ENCODE results near the gene PLCD1.
"Not testable (repeated sequence)": the region's sequence is repeated elsewhere in the genome, so short reads cannot be mapped to it uniquely, and the experiment has no call there.

PLCD1 gene

DNA sequence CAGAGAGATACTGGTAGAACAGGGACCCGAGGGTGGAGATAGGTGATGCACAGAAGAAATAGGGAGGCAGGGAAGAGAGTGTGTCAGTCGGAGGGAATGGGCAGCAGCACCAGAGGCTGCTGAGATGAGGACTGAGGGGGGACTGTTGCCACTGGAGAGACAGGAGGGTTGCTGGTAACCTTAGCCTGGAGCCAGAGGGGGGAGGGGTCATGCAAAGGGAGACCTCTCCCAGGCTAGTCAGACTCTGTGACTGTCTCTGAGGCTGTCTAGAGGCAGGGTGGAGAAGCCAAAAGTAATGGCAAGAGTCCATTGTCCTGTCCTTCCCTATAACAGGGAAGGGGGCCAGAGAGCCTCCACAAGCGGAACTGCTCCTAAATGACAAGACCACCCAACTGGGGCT lies 7.5 kb upstream of the PLCD1 start:
- no peak for DNase-seq (ENCODE audit: low read depth)

GRCh38 chr3:38036286-38036685 lies 6.8 kb upstream of the PLCD1 start:
- DNase-seq (ENCODE audit: low read depth), result no peak

- not testable (repeated sequence) for DNase-seq (ENCODE audit: low read depth)
These were observed 4.9 kb upstream of the PLCD1 start for GRCh38 chr3:38034335-38034734.

GRCh38 chr3:38033586-38033985 lies 4.1 kb upstream of the PLCD1 start:
- not testable (repeated sequence) for DNase-seq (ENCODE audit: low read depth)

GRCh38 chr3:38032328-38032865 lies 3.0 kb upstream of the PLCD1 start:
- no peak for DNase-seq (ENCODE audit: low read depth)

DNA sequence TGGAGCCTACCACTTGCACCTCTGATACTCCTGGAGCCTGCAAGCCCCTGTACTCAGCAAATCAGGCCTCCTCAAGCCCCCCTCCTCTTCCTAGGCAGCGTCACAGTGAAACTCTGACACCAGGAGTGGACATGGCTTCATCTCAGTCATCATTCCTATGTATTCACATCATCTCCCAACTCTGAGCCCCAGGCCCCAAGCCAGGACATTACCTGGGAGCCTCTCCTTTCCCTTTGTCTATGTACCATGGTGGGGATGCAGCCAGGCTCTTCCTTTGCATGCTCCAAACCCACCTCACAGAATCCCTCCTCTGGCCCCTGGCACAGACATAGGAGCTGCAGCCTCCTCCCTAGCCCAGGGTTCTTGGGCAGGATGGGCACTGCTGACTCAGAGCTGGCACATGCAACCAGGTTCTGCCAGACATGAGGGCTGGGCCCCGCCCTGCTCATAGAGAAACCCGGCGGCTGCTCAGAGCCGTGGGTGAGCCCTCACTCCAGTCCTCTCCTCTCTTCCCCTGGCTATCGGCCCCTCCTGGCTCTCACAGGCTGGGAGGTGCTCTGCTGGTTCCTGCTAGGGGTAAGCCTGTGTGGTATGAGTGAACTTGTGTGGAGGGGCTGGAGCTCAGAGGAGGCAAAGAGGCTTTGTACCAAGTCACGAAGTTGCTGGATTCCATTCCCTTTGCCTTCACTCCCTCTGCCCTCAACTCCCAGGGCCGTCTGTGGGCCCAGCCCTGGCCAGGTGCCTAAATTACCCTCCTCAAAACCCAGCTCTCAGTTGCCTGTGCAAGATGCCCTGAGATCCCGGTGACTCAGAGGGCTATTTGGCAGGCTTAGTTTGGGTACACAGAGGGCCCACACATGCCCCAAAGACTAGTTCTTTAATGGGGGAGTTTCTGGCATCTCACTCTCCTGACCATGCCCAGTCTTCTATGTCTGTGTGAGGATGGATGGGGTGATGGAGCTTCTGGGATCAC lies 1.9 kb upstream of the PLCD1 start:
- DNase-seq (ENCODE audit: low read depth), result peak; percentile 77

DNA sequence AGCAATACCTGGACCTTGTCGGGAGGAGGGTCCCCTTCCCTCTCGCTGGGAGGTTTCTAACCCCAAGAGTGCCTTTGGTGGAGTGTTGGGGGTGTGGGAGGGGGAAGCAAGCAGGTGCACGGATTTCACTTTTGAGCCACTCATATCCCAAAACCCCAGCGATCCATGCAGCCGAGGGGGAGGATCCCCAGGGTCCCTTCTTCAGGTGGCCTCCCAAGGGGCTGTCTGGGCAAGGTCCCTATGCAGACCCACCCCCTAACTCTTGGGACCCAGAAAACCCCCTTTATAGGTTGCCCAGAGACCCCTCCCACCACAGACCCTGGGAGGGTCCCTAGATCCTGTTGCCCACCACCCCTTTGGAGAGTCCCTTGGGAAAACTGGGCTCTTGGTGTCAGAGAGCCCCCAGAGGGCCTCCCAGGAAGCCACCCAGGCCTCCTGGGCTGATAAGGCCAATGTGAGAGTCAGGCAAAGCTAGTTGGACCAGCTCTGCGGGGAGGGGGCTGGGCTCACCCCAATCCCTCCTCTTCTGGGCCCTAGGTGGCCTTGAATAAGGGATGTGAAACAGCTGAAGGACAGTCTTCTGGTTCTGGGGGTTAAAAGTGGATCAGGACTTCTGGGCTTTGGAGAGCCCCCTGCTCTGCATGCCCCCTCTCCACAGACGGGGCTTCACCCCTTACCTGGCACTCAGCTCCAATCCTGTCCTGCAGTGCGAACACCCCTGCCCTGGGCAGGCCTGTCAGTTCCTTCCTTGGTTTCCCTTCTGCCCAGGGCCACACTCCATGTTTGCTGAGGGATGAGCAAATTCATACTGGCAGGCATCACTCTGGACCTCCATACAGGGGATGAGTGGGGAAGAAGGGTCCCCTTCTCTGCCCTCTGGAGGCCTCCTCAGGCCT lies 932 bp upstream of the PLCD1 start:
- no peak for DNase-seq (ENCODE audit: low read depth)

DNA sequence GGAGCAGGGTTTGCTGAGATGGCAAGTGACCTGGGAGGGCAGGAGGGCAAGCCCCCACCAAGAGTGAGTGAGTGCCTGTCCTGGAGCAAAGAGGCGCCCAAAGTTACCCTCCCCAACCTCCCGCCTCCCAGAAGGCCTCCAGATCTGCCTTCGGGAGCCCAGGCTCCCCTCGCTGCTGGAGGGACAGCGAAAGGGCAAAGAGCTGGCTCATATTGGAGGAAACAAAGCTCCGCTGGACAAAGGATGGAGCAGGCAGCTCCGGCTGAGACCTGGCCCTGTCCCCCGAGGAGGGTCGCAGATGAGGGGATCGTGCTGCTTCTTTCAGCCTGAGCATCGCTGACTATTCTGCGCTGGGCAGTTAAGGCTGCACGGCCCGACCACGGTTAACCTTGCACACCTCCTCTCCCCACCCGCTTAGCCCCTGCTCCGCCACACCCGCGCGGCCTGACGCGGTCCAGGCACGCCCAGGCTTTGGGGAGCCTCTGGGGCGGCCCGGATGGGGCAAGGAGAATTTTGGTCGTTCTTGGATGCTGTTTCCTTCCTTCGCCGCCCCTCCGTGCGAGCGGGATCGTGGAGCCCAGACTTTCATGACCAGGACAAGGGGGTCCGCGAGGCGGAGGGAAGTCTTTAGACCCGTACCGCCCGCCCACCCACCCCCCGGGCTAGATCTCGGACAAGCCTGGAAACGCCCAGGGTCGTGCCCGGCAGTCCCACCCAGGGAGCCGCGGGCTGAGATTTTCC lies 651 bp downstream of the PLCD1 start:
- DNase-seq (ENCODE audit: low read depth), result no peak

GRCh38 chr3:38027466-38028465 lies 1.7 kb downstream of the PLCD1 start:
- no peak for DNase-seq (ENCODE audit: low read depth)

- no peak for DNase-seq (ENCODE audit: low read depth)
These were observed 2.6 kb downstream of the PLCD1 start for GRCh38 chr3:38026856-38027255.

DNA sequence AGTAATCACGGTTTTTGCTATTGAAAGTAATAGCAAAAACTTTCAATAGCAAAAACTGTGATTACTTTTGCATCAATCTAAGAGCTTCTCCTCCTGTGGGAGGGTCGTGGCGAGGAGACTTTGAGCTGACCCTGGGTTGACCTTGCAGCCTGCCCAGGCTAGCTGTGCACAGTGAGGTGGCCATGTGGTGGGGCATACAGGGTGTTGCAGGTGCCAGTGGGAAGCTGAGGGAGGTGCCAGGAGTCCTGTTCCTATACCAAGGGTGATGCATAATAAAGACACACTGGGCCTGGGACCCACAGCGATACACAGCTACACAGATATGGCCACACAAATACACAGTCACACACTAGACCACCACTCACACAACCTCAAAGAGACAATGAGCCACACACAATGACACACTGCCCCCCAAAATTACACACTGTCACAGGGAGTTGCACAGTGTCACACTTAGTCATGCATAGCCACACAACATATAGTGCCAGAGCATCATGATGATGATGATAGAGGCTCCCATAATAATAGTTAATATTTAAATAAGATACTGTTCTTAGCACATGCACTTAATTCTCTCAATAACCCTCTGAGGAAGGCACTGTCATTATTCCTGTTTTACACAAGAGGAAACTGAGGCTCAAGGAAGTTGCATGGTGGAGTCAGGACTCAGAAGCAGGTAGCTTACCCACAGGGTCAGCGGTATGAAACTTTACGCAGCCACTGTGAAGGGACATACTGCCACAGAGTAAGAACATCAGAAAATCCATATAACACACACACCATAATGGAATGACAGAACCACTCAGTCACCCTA lies 6.3 kb downstream of the PLCD1 start:
- DNase-seq (ENCODE audit: low read depth), result no peak

GRCh38 chr3:38022301-38022700 lies 7.1 kb downstream of the PLCD1 start:
- DNase-seq (ENCODE audit: low read depth), result no peak

DNA sequence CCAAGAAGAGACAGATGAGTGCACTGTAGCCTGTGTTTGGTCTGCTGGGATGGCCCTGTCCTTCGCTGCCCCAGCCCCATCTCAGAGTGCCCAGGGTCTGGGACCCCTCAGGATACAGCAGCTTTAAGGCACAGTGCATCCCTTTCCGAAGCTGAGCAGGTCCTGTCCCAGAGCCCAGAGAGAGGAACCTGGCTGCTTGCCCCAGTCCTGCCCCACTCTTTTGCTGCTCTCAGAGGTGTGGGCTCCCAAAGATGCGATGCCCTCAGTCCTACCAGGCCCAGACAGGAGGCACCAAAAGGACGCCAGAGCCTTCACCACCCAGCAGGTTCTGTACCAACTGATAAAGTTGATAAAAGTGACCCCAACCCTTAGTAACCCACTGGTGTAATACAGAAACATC lies 8.2 kb downstream of the PLCD1 start:
- no peak for DNase-seq (ENCODE audit: low read depth)

- no peak for DNase-seq (ENCODE audit: low read depth)
These were observed 9.1 kb downstream of the PLCD1 start for GRCh38 chr3:38020342-38020726.

DNA sequence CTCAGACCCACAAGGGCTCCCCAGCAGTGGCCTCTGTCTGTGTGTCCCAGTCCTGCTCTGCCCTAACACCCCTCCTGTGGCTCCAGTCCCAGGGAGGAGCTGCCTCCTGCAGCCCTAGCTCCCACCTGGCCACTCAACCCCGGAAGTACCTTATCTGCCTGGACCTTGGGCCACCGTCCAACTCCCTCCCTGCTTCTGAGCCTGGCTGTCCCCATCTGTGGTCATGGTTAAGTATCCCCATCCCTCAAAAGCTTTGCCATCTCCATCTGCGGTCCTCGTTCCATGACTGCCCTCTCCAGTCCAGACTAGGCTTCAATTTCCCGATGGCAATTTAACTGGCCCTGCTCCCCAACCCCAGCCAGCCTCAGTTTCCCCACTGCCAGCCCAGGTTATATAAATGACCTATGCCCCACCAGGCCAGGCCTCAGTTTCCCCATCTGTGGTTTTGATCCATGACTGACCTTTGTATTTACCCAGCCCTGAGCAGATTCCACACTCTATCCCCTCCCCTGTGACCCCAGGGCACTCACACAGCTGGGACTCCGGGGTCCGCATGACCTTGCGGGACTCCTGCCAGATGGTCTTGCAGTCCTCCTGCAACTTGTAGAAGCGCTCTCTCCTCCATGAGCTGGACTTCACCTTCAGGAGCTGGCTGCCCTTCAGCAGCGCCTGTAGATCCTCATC lies 9.6 kb downstream of the PLCD1 start:
- no peak for DNase-seq (ENCODE audit: low read depth)

DNA sequence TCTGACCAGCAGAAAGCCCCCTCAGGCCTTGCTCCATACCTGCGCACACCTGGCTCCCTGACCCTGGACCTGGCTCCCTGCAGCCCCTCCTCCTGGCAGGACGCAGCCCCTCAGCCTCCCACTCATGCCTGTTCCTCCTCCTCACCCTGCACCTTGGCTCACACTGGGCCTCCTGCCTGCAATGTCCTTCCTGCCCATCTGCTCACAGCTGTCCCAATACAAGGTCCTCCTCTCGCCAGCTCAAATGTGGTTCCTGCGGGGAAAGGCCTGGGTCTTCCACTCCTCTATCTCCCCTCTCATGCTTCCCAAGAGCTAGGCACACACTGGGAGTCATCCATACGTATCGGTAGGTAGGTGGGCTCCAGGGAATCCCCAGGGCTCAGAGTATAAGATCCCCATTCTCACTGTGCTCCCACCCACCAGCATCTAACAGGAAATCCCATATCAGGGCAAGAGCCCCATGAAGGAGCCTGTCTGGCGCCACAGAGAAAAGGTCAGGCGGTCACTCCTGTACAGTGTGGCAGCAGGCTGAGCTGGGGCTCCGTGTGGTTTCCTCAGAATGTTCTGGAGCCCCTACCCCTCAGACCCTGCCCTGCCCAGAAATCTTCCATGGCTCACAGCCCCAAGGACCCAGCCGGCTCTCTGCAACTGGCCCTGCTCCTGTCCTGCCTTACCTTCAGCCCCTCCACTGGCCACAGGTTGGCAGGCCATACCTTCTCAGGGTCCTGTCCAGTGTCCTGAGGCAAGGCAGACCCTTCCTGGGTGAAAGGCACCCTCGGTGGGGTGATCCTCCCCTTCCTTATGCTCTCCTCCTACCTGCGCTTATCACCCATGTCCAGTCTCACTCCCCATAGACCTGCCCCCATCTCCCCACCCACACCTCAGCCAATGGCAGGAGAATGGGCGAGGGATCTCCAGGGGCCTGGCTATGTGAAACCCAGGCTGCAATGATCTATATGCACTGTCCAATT lies 10.9 kb downstream of the PLCD1 start:
- DNase-seq (ENCODE audit: low read depth), result no peak

DNA sequence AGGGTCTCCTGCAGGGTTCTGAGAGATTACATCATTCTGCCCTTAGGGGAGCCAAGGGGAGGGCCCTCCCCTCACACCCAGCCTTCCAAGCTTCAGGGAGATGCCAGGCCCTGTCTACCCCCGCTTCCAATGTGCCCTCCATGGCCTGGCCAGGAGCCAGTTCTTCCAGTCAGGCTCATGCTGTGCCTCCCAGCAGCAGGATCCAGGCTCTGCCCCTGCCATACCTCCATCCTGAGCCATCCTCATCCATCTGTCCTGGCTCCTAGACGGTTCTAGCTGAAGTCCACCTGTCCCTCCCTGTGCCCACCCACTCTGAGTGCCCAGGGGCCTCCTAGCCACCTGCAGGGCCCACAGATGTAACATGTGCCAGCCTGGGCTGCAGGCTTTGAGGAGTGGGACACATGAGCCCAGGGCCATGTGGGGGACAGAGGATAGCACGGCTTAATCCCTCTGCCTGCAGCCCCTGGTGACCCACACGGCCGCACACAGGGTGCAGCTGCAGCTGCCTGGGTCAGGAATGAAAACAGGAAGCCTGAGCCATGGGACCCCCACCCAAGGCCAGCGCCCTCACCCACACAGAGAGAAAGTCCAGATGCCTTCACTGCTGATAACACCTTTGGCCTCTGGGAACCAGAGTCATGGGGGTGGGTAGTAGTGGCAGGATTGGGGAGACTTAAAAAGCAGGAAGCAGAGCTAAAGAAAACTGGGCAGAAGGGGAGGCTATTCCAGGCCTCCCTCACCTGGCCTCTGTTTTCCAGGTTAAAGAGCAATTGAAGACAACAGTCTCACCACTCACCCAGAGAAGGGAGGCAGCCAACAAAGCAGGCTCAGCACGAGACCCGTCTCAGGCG lies 11.8 kb downstream of the PLCD1 start:
- DNase-seq (ENCODE audit: low read depth), result no peak
